KMS-11 (cell line): ENCODE data around the gene PPP1R13B.

Source experiments
- H2AFZ ChIP-seq: fragments of 200-600 bp; sonication (generic); 2 replicates; pipeline ENCODE4 v1.6.1; 2016; ENCODE audit warnings: antibody characterized with exemption, mixed run types, low read depth
- H3K27ac ChIP-seq: fragments of 200-600 bp; sonication (generic); 2 replicates; pipeline ENCODE4 v1.6.1; 2016; ENCODE audit warnings: mild to moderate bottlenecking, mixed run types
- H3K27me3 ChIP-seq: fragments of 200-600 bp; sonication (generic); 2 replicates; pipeline ENCODE4 v1.6.1; 2017; ENCODE audit warnings: mild to moderate bottlenecking, low read depth, mixed run types, moderate library complexity; ENCODE audit not compliant: insufficient read depth
- H3K36me3 ChIP-seq: fragments of 200-600 bp; sonication (generic); 2 replicates; pipeline ENCODE4 v1.6.1; 2017; ENCODE audit warnings: mild to moderate bottlenecking, mixed run types; ENCODE audit not compliant: insufficient read depth
- H3K4me1 ChIP-seq: fragments of 200-600 bp; sonication (generic); 2 replicates; pipeline ENCODE4 v1.6.1; 2016; ENCODE audit warnings: mild to moderate bottlenecking, low read depth, mixed run types; ENCODE audit not compliant: poor library complexity, severe bottlenecking
- H3K4me2 ChIP-seq: fragments of 200-600 bp; sonication (generic); 2 replicates; pipeline ENCODE4 v1.7.0; 2016; ENCODE audit warnings: mild to moderate bottlenecking, mixed run types
- H3K4me3 ChIP-seq: fragments of 200-600 bp; sonication (generic); IDR thresholded peaks from 2 replicates; pipeline ENCODE4 v1.6.1; 2017; ENCODE audit warnings: low read depth, low read length, mixed read lengths; ENCODE audit not compliant: insufficient read depth
- H3K79me2 ChIP-seq: fragments of 200-600 bp; sonication (generic); 2 replicates; pipeline ENCODE4 v1.6.1; 2016; ENCODE audit warnings: low read depth, mixed run types; ENCODE audit not compliant: insufficient read depth
- H3K9ac ChIP-seq: fragments of 200-600 bp; sonication (generic); 2 replicates; pipeline ENCODE4 v1.6.1; 2016; ENCODE audit warnings: mild to moderate bottlenecking, mixed run types
- H4K20me1 ChIP-seq: fragments of 200-600 bp; sonication (generic); 2 replicates; pipeline ENCODE4 v1.6.1; 2016; ENCODE audit warnings: mild to moderate bottlenecking, mixed run types; ENCODE audit not compliant: insufficient read depth
- CTCF ChIP-seq: fragments of 200-600 bp; sonication (generic); conservative IDR thresholded peaks from 2 replicates; pipeline ENCODE4 v1.6.1; 2017; ENCODE audit warnings: low read depth, mild to moderate bottlenecking, antibody characterized with exemption, low read length, moderate library complexity, mixed read lengths

Gene PPP1R13B

GRCh38 chr14:103738166-103738565, 109.2 kb downstream of the PPP1R13B start:
- H3K4me3 ChIP-seq = no peak overlapping the region
- no peak for TF ChIP-seq CTCF
- H3K4me2 ChIP-seq = no peak overlapping the region
- no peak overlapping the region for H2AFZ ChIP-seq
- H3K27ac ChIP-seq = no peak overlapping the region
- no peaks in the 10 kb centered on the region for H4K20me1 ChIP-seq
- H3K27me3 ChIP-seq = no peaks in the 10 kb centered on the region
- no peaks in the 10 kb centered on the region for H3K4me1 ChIP-seq
- H3K36me3 ChIP-seq = no peaks in the 10 kb centered on the region
- no peak overlapping the region for H3K9ac ChIP-seq
- H3K79me2 ChIP-seq = no peaks in the 10 kb centered on the region

DNA sequence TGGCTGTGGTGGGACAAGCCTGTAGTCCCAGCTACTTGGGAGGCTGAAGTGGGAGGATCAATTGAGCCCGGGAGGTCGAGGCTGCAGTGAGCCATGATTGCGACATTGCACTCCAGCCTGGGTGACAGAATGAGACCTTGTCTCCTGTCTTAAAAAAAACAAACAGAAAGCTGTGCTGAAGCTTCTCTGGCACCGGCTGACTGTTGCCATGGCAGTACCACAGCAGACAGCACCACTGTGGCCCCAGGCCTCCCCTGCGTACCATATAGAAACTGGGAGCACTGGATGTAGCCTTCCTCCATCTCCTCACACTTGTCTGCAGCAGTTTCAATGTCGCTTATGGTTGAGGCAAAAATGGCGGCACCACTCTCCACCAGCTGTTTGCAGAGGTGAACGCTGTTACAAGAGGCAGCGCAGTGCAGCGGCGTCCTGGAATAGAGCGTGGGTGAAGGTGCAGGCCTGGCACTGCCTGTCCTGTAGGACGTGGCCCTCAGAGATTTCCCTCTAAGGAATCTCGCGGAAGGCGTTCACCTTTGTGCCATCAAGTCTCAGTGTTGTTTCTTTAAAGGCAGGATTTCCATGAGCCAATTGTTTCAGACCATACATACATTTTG, 109.8 kb downstream of the PPP1R13B start:
- H3K79me2 ChIP-seq = no peaks in the 10 kb centered on the region
- no peak for TF ChIP-seq CTCF

GRCh38 chr14:103736546-103737431, 110.6 kb downstream of the PPP1R13B start:
- Histone ChIP-seq H3K27ac (no peak overlapping the region), H3K4me3 (no peak overlapping the region), H3K4me2 (no peak overlapping the region), H3K4me1 (no peaks in the 10 kb centered on the region), H3K27me3 (no peaks in the 10 kb centered on the region), H2AFZ (no peak overlapping the region), H3K36me3 (no peaks in the 10 kb centered on the region), H3K9ac (no peak overlapping the region), H4K20me1 (no peaks in the 10 kb centered on the region), H3K79me2 (no peaks in the 10 kb centered on the region)
- TF ChIP-seq CTCF = no peak

More for the DNA sequence above, 109.8 kb downstream of the PPP1R13B start:
- H3K9ac ChIP-seq = no peak overlapping the region
- no peaks in the 10 kb centered on the region for H3K36me3 ChIP-seq
- no peak overlapping the region for H2AFZ ChIP-seq
- H3K4me2 ChIP-seq = no peak overlapping the region
- no peaks in the 10 kb centered on the region for H4K20me1 ChIP-seq
- H3K27ac ChIP-seq = no peak overlapping the region
- no peak overlapping the region for H3K4me3 ChIP-seq
- H3K4me1 ChIP-seq = no peaks in the 10 kb centered on the region
- H3K27me3 ChIP-seq = no peaks in the 10 kb centered on the region

- H3K27ac ChIP-seq = no peak overlapping the region
- no peak overlapping the region for H3K9ac ChIP-seq
- H3K4me1 ChIP-seq = no peaks in the 10 kb centered on the region
- no peak for TF ChIP-seq CTCF
- no peaks in the 10 kb centered on the region for H3K36me3 ChIP-seq
- no peak overlapping the region for H3K4me3 ChIP-seq
- no peak overlapping the region for H2AFZ ChIP-seq
- H3K79me2 ChIP-seq = no peaks in the 10 kb centered on the region
- H4K20me1 ChIP-seq = no peaks in the 10 kb centered on the region
- H3K27me3 ChIP-seq = no peaks in the 10 kb centered on the region
- H3K4me2 ChIP-seq = no peak overlapping the region
Measured at GRCh38 chr14:103735815-103736545, 111.4 kb downstream of the PPP1R13B start.
